ENCODE data around the gene EHMT1.

DNA sequence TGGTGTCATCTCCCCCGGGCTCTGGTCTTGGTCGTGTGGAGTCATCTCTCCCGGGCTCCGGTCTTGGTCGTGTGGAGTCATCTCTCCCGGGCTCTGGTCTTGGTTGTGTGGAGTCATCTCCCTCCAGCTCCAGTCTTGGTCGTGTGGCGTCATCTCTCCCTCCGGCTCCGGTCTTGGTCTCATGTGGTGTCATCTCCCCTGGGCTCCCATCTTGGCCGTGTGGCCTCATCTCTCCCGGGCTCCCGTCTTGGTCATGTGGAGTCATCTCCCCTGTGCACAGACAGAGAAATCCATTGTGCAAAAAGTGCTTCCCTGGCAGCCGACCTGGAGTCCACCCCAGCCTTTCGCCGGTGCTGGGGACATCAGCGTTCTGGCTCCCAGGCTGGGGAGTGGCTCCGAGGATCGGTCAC lies 167.7 kb downstream of the EHMT1 start:
- TF ChIP-seq, protein P1, sequence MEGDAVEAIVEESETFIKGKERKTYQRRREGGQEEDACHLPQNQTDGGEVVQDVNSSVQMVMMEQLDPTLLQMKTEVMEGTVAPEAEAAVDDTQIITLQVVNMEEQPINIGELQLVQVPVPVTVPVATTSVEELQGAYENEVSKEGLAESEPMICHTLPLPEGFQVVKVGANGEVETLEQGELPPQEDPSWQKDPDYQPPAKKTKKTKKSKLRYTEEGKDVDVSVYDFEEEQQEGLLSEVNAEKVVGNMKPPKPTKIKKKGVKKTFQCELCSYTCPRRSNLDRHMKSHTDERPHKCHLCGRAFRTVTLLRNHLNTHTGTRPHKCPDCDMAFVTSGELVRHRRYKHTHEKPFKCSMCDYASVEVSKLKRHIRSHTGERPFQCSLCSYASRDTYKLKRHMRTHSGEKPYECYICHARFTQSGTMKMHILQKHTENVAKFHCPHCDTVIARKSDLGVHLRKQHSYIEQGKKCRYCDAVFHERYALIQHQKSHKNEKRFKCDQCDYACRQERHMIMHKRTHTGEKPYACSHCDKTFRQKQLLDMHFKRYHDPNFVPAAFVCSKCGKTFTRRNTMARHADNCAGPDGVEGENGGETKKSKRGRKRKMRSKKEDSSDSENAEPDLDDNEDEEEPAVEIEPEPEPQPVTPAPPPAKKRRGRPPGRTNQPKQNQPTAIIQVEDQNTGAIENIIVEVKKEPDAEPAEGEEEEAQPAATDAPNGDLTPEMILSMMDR (IDR thresholded peaks at IDR 0.05 in 4 of 5, conservative IDR thresholded peaks at IDR 0.05 in 1 of 5) = no peak
- TF ChIP-seq POLR2A (IDR thresholded peaks at IDR 0.05) = no peak
